GM19372 (cell line): ENCODE data around the gene MFSD2A.
"Not testable (repeated sequence)": the region's sequence is repeated elsewhere in the genome, so short reads cannot be mapped to it uniquely, and the experiment has no call there.

Experiments used
- ATAC-seq: cut with Tn5 transposase; IDR thresholded peaks from one replicate; pipeline ENCODE4 v1.9.1; 2021; ENCODE audit warnings: mild to moderate bottlenecking, low read depth, moderate library complexity; ENCODE audit not compliant: unreplicated experiment

MFSD2A gene

DNA sequence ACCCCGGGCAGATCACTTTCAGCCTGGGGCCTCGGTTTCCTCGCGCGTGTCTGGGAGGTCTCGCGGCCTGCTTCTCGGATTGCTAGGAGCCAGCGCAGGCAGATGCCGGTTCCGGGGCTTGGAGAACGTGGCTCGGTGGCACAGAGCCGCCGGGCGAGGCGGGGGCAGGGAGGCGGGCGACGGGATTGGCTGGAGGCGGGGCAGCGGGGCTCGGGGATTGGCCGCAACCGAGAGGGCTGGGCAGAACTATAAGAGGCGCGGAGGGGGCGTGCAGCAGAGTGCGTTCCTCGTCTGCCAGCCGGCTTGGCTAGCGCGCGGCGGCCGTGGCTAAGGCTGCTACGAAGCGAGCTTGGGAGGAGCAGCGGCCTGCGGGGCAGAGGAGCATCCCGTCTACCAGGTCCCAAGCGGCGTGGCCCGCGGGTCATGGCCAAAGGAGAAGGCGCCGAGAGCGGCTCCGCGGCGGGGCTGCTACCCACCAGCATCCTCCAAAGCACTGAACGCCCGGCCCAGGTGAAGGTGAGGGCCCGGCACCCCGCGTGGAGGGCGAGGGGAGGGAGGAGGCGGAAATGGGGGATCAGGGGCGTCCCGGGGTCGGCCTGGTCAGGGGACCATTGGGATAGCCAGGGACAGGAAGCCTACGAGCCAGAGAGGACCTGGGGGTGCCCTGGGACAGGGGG lies at the start of gene MFSD2A:
MFSD2A (plus strand) TSS at position 276 of the 677 bp plus-strand sequence; CDS start at position 424, 148 bp downstream.
- ATAC-seq, result peak; percentile 79

- no peak for ATAC-seq
These were observed 49.8 kb upstream of the MFSD2A start for GRCh38 chr1:39905172-39905571.

- no peak for ATAC-seq
These were observed 47.2 kb upstream of the MFSD2A start for GRCh38 chr1:39907528-39908453.

DNA sequence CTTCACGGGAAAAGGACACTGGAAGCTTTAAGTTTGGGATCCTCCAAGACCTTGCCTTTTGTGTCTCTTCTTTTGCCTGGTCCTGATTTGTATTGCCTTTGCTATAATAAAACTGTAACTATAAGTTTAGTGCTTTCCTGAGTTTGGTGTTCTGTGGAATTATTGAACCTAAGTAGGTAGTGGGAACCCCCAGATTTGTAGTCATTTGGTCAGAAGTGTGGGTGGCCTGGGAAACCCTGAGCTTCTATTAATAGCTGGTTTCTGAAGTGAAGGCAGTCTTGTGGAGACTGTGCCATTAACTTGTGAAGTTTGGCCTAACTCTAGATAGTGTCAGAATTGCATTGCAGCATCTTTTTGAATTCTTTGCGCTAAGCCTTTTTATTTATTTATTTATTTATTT lies 46.4 kb upstream of the MFSD2A start:
- ATAC-seq, result no peak

DNA sequence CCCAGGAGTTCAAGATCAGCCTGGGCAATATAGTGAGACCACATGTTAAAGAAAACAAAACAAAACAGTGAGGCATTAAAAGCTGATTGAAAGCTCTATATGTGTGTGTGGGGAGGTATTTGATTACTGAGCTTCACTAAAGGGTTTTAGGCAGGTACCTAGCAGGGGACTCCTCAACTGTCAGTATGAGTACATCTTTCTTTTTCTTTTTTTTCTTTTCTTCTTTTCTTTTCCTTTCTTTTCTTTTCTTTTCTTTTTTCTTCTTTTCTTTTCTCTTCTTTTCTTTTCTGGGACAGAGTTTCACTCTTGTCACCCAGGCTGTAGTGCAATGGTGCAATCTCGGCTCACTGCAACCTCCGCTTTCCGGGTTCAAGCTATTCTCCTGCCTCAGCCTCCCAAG lies 44.7 kb upstream of the MFSD2A start:
- ATAC-seq, result no peak

GRCh38 chr1:39913136-39913535 lies 41.8 kb upstream of the MFSD2A start:
- ATAC-seq, result not testable (repeated sequence)

DNA sequence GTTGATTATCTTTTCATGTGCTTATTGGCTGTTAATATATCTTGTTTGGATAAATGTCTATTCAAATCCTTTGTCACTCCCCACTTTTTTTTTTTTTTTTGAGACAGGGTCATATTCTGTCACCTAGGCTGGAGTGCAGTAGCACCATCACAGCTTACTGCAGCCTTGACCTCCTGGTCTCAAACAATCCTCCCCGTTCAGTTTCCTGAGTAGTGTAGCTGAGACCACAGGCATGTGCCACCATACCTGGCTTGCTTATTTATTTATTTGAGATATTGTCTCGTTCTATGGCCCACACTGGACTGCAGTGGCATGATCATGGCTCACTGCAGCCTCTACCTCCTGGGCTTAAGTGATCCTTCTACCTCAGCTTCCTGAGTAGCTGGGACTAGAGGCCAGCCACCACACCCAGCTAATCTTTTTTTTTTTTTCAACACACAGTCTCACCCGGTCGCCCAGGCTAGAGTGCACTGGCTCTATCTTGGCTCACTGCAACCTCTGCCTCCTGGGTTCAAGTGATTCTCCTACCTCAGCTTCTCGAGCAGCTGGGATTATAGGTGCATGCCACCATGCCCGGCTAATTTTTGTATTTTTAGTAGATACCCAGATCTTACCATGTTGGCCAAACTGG lies 39.3 kb upstream of the MFSD2A start:
- ATAC-seq, result no peak

GRCh38 chr1:39917825-39918224 lies 37.1 kb upstream of the MFSD2A start:
- no peak for ATAC-seq

DNA sequence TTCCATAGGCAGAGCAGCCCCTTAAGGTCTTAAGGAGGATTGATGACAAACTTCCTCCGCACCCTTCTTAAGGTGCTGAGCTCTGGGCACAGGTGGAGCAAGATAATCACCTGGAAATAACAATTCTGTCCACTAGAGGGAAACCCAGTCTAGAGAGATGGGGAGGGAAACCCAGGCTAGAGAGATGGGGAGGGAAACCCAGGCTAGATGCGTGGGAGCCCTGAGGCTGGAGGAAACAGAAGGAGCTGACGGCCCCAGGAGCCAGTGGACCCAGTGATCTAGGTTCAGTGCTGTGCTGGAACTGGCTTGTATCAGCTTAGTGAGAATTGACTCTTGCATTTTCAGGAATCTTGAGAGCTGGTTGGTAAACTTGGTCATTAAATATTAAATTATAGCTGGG lies 35.4 kb upstream of the MFSD2A start:
- no peak for ATAC-seq

DNA sequence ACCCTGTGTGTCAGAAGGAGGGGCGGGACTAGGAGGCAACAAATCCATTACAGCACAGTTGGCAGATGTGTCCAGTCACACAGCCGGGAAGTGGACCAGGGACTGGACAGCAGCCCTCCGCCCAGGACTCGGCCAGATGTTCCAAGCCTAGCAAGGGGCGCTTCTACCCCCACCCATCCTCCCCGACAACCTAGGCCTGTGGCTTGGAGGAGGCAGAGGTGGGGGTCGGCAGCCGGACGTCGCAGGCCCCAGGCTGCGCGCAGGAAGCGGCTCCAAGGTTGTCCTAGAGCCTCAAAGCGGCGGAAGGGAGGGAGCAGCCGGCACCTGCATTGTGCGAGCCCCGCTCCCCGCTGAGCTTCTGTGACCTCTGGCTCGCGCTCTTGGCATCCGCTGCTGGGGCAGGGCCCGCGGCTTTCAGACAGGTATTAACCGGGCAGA lies 32.7 kb upstream of the MFSD2A start:
- ATAC-seq, result no peak

GRCh38 chr1:39925721-39926342 lies 29.1 kb upstream of the MFSD2A start:
- ATAC-seq, result no peak

GRCh38 chr1:39926343-39926793 lies 28.6 kb upstream of the MFSD2A start:
- ATAC-seq, result no peak

- ATAC-seq, result no peak
These were observed 28.1 kb upstream of the MFSD2A start for GRCh38 chr1:39926820-39927219.

- ATAC-seq, result no peak
These were observed 27.4 kb upstream of the MFSD2A start for GRCh38 chr1:39927538-39927937.

GRCh38 chr1:39928809-39929587 lies 25.9 kb upstream of the MFSD2A start:
- no peak for ATAC-seq

DNA sequence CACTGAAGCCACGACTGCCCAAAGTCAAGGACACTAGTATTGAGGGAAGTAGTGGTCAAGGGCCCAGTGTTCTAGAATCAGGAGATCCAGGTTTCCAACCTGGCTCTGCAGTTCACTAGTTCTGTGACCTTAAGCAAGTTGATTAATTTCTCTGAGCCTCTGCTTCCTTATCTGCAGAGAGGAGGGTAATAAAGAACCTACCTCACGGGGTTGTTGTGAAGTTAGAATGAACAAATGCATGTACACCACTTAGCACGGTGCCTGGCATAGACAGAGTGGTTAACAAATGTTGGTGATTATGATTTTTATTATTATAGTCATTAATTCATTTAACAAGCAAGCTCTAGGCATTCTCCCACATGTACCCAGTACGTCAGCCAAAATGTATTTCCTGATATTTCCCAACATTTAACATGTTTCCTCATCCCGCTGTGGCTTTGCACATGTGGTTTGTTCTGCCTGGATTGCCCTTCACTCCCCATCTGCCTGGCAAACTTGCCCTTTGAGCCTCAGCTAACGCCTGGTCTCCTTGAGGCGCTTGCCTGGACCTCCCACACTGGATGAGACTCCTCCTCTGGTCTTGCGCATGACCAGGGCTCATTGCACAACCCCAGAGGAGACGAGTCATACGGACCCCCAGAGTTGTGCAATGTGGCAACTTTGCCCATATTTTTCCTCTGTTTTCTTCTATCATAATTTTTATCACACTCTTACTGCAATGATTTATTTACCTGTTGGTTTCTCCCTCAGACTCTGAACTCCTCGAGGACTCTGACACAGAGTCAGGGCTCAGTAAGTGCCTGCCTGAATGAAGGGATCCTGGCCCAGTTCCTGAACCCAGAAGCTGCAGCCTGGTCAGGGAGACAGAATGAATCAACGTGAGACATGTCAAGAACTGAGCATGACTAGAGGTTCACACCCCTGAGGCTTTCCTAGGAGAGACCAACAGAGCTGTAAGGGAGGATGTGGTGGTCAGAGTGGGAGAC lies 20.7 kb upstream of the MFSD2A start:
- ATAC-seq, result no peak

DNA sequence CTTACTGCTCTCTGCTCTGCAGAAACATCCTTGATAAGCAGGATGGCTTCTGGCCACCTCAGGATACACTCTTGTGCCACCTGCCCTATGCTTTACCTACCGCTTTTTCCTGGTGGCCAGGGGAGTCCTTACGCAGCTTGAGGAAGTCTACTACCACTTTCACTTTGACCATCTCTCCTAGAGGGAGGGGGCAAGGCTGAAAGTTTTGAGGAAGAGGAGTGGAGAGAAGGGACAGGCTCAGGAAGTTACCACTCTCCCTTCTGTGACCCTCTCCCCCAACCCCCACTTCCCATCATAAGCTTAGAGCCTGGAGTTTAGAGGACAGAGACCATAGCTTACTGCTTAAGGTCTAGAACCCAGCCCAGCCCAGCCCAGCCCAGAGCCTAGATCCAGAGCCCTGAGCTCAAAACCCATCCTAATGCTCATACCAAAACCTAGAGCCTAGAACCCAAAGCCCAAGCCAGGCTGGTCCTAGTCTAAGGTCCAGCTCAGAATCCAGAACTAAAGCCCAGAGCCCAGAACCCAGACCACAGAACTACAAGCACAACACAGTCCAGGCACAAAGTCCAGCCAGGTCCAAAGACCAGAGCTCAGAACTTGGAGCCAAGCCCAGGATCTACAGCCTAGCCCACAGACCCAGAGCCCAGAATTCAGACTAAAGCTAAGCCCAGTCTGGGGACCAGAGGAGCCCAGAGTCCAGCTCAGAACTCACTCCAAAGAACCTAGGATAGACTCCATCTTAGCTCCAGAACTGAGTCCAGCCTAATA lies 18.0 kb upstream of the MFSD2A start:
- ATAC-seq, result no peak

- ATAC-seq, result no peak
These were observed 16.1 kb upstream of the MFSD2A start for GRCh38 chr1:39938856-39939255.
